ENCODE results near the gene COG2. TPM values are rescaled to one million over a fixed set of nuclear protein-coding genes. Genes with fewer than 3 reads are reported as not detected.

The COG2 gene
- total RNA-seq, 1 experiment from 2014 or later: 20.3 TPM

- DNase-seq (ENCODE audit: low read depth): no peak
Measured at GRCh38 chr1:230700132-230700531, 57.9 kb downstream of the COG2 start.

DNA sequence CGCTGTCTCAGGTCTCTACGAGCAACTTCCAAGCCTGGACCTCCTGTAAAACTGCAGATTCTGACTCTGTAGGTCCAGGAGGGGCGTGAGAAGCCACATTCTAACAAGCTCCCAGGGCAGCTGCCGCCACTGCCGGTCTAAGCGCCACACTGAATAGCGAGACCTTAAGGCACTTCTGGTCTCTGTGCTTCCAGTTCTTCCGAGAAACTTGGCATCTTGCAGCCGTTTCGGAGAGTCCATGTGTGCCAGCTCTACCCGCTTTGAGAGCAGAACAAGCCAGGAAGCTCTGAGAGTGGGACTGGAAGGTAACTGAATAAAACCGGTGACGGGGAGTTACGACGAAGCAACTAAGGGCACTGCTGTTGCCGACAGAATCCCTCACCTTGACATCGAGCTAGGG, 59.2 kb downstream of the COG2 start:
- no peak for DNase-seq (ENCODE audit: low read depth)

DNA sequence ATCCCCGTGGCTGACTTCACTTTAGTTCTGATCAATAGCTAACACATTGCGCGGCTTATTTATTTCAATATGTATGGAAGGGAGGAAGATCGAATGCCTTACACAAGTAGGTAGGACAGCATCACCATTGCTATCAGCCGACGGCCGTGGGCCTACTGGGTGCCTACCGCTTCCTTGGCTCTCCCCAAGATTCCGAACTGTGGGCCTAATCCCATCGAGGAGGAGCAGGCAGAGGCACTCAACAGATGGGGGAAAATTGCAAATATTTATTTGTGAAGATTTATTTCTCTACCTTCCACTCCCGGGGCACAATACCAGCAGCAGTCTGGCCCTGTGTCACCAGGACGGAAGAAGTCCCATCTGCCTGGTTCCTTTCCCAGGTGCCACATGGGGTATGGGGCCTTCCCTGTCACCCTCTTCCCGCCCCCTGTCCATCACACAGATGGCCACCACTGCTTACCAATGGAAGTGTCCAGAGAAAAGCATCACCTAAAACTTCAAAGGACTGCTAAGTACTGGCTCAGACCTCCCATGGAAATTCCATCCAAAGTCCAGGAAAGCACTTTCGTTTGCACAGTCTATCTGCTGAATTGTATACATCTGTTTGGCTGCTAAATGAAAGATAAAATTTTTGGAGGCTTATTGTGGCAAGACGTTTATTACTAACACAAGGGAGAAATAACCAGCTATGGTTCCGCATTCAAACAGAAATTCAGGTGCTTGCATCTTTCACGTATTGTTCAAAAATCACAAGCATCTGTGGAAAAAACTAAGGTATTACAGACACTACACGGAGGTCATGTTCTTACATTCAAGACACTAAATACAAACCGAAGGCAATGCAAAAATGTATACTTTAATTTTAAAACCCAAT, 59.9 kb downstream of the COG2 start:
- no peak for DNase-seq (ENCODE audit: low read depth)

- DNase-seq (ENCODE audit: low read depth): no peak
Measured at GRCh38 chr1:230702934-230703678, 60.8 kb downstream of the COG2 start.

GRCh38 chr1:230703679-230704385, 61.6 kb downstream of the COG2 start:
- DNase-seq (ENCODE audit: low read depth): no peak

DNA sequence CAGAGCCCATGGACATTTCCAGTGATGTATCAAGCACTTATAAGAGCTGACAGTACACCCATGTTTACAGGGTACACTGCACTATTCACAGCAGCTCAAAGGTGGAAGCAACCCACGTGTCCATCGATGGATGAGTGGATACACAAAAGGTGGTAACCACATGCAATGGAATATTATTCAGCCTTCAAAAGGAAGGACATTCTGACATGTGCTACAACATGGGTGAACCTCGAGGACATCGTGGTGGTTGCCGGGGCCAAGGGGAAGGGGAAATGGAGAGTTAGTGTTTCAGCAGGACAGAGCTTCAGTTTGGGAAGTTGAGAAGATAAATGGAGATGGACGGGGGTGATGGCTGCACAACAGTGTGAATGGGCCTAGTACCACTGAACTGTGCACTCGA, 62.5 kb downstream of the COG2 start:
- DNase-seq (ENCODE audit: low read depth): no peak

DNA sequence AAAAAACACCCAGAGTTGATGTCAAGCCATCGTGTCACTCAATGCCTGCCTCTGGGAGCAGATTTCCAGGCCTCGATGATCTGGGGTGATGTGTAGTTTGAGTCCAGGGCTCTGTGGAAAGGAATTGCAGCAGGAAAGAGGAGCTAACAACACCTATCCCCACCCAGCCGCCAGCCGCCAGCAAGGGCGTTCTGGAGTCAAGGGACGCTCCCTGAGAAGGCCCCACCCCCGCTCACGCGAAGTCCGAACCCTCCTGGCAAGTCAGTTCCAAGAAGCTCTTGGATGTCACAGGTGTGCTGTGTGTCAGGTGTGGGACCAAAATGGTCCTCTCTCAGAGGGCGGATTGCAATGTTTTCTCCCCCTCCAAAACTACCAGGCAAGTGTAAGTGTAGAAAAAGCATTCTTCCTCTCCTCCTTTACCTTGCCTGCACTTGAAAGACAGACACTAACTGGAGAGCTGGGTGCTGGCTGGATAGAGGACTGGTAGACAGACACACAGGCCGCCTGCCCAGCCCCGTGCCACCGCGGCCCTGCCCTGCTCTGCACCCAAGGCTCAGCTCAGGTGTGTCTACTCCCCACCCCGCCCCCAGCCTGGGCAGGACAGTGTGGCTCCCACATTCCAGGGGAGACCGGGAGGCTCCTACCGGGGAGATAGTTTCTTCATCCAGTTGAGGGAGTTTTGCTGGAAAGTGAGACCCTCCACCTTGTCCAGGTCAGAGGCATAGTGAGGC, 63.2 kb downstream of the COG2 start:
- DNase-seq (ENCODE audit: low read depth): no peak

DNA sequence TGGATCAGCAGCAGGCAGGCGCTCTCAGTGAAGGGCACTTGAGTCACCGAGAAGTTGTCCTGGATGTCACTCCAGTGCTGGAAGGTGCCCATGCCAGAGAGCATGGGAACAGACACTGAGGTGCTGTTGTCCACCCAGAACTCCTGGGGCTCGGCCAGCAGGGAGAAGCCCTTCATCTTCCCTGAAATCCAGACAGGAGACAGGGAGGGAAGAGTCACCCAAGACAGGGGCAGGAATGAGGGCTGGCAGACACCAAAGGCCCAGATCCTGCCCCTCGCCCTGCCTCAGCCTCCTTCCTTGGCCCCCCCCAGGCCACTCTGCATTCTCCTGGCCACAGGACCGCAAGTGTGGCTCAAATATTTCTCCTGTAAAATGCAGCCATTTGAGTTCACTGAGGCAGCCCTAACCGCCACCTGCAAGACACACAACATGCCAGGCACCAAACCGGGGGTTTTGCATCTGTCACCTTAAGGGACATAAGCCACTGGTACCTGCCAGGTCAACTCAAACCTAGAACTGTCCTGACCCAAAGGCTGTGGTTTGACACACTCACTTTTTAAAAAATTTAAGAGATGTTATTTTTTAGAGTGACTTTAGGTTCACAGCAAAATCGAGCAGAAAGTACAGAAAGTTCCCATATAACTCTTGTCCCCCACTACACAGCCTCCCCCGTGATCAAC, 63.9 kb downstream of the COG2 start:
- no peak for DNase-seq (ENCODE audit: low read depth)

DNA sequence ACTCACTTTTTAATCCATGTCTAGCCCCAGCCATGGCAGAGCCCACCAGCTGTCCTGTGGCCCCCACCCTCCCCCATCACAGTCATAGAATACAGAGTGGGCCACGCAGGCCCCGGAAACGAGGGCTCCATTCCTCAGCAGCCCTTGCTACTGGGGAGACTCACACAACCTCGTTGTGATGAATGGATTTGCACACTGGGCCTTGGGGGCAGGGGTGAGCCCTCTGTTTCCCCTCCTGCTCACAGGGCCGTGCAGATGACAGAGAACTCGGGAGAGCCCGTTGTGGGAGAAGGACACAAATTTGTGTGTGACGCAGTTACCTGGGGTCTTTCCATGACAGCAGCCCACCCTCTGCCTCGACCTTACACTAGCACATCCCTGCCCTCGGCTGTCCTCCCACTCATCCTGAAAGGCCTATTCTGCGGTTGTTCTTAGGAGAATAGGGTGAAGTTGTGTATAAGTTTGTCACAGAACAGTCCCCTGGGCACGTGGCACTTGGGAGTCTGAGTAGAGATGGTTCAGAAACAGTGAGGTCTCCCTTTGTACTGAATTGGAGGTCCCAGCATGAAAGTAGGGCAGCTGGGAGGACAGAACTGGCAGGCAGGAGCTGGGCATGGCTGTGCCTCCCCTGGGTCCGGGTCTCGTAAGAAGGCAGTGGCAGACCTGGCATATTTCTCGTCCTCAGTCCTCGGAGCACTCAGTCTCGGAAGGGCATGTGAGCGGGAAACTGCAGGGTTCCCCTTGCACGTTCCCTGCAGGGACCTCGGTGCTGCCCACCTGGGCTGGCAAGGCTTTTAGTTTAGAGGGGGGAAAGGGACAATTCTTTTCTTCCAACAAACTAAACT, 64.8 kb downstream of the COG2 start:
- no peak for DNase-seq (ENCODE audit: low read depth)

DNA sequence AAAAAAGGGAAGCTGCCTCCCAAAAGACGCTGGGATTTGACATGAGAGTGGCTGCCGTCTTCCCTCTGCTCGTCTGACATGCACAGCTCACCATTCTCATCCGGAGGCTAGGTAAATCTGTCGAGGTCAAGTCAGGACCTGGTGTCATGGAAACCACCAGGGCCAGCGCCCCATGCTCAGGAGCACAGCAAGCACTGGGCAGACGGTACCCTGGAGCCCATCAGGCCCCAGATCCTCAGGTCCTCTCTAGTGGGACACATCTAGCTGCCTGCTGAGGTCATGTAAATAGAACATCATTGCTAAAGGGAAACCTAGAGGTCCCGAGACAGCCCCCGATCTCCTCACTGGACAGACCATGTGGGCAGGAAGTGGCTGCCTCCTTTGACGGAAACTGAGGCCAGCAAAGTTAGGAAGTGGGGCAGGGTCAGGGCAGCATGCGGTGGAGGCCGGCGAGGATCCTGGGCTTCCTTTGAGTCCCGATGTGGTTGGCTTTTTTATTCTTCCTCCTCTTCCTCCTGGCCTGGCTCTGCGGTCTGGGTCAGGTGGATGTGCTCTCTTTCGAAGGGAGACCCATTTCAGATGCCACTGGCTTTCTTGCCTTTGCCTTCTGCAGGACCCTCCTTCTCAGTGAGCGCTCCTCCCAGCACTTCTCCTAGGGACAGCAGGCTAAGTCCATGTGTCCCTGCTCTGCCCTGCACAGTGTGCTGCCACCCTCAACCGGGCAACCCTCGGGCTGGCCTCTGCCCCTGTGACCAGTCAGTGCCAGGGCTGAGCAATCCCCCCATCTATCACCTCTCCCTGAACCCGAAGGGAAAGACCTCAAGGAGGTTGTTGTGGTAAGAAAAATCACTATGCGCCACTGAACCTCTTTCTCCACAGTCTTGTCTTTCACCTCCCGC, 65.7 kb downstream of the COG2 start:
- DNase-seq (ENCODE audit: low read depth): no peak

DNA sequence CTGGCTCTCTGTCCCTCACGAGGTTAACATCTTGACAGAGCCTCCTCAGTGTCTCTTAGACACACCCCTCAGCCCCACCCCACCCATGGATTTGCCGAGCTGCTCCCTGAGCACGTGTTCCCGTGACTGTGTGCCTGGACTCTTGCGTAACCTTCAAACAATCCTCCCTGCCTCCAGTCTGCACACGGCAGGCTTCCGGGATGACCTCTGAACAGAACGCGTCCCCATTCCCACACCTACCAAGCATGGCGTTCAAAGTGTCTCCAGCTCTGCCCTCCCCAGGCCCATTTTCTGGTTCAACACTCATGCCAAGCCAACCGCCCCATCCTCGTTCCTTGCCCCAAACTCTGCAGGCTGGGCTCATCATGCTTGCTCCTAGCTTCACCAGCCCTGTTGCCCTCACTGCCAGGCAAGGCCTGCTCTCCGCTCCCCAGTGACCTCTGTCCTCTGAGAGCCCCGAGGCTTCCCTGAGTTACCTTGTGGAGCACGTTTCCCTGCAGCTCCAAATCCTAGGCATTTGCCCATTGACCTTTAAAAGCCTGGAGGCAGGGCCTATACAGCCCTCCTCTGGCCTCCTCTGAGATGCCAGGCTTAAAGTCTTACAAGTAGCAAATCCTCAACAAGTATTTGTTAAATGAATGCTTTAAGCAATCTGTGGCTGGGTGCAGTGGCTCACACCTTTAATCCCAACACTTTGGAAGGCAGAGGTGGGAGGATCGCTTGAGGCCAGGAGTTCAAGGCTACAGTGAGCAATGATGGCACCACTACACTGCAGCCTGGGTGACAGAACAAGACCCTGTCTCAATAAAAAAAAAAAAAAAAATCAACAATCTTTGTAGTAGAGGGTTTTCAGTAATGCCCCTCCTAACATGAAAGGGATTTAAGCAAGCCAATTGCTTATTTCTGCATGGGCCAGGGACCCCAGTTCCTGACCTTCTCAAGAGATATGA, 66.6 kb downstream of the COG2 start:
- peak; percentile 15 for DNase-seq (ENCODE audit: low read depth)

DNA sequence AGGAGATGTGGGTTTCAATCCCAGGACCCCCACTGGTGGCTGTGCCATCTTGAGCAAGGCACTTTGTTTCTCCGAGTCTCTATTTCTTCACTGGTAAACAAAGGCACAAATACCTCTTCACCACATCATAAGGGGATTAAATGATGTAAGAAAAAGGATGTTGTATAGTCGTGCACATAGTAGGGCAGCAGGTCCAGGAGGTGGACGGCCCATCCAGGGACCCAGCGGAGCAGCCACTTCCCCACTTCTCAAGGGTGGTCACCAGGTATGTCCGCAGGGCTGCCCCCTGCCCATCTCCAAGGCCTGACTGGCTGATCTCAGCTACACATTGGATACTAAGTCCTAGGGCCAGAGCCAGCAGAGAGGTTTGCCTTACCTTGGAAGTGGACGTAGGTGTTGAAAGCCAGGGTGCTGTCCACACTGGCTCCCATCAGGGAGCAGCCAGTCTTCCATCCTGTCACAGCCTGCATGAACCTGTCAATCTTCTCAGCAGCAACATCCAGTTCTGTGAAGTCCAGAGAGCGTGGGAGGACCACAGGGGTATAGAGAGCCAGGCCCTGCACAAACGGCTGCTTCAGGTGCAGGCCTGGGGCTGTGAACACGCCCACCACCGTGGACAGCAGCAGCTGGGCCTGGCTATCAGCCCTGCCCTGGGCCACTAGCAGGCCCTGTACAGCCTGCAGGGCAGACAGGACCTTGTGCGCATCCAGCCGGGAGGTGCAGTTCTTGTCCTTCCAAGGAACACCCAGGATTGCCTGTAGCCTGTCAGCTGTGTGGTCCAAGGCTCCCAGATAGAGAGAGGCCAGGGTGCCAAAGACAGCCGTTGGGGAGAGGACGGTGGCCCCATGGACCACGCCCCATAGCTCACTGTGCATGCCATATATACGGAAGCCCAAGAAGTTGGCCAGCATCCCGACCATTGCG, 67.6 kb downstream of the COG2 start:
- DNase-seq (ENCODE audit: low read depth): no peak

DNA sequence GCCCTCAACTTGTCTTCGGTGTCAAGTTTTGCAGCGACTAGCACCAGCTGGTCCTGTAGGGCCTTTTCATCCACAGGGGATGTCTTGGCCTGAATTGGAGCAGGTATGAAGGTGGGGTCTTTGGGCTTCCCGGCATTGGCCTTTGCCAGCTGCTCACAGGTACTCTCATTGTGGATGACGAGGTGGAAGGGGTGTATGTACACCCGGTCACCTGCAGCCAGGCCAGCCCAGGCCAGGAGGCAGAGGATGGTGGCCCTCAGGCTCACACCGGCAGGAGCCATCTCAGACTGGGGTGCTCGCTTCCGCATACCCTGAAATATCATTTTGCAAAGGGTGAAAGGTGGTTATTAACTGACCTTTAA, 68.2 kb downstream of the COG2 start:
- DNase-seq (ENCODE audit: low read depth): no peak

DNA sequence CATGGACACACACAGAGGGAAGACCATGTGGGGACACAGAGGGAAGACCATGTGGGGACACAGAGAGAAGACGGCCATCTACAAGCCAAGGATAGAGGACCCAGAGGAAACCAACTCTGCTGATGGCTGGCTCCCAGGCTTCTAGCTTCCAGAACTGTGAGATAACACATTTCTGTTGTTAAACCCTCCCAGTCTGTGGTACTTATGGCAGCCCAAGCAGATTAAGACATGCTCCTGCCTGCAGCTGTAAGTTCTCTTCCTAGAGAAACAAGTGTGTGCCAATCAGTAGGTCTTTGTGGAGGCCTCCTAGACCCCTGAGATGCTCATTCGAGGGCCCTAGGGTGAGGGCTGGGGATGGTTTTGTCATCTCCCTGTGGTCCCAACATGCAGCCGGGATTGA, 69.0 kb downstream of the COG2 start:
- DNase-seq (ENCODE audit: low read depth): no peak

- DNase-seq (ENCODE audit: low read depth): no peak
Measured at GRCh38 chr1:230712470-230712942, 70.2 kb downstream of the COG2 start.

DNA sequence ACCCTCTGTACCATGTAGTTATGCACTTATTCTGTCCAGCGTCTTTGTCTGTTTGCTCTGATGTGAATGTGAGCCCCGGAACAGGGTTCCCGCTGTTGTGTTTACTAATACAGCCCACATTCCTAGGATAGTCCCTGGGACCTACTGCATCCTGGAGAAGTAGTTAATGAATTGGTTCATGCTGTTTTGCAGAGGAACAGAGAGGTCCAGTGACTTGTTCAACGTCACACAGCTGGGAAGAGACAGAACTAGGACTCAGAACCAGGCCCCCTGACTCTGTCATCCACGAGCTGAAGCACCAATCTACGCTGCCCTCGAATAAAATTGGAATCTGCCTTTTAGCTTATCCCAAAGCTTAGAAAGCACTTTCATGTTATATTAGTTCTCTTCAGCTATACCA, 70.9 kb downstream of the COG2 start:
- DNase-seq (ENCODE audit: low read depth): no peak

- no peak for DNase-seq (ENCODE audit: low read depth)
Measured at GRCh38 chr1:230713547-230713914, 71.2 kb downstream of the COG2 start.
